ENCODE measurements around the gene MS4A18.
"Not testable (repeated sequence)": the region's sequence is repeated elsewhere in the genome, so short reads cannot be mapped to it uniquely, and the experiment has no call there.

Gene MS4A18
- total RNA-seq, result 0 to 1.4 (median 0) reads per million in 17 experiments

DNA sequence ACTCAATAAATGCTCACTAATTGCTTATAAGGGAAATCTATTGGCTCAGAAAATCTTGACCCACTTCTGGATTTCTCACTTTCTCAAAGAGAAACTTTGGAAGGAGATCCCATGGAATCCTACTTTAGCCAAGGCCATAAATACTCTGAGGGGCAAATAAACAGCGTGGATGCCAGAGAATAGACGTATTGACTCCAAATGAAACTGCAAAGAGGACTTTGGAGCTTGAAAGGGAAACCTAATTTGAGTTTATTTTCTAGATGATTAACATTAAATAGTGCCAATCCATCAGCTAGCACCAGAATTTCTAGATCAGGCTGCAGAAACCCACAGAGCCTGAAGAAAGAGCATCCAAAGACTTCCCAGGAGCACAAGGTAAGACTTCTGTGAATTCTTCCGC lies at the start of gene MS4A18:
TSS of gene MS4A18 (plus strand) at position 301 of the 400 bp plus-strand sequence.
- no peak for DNase-seq

DNA sequence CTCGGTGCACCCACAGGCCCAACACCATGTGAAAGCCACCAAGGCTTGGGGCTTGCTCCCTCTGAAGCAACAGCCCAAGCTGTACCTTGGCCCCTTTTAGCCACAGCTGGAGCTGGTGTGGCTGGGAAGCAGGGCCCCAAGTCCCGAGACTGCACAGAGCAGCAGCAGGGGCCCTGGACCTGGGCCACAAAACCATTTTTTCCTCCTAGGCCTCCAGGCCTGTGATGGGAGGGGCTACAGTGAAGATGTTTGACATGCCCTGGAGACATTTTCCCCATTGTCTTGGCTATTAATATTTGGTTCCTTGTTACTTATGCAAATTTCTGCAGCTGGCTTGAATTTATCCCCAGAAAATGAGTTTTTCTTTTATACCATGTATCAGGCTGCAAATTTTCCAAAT lies 46.3 kb upstream of the MS4A18 start:
- DNase-seq, result not testable (repeated sequence)

DNA sequence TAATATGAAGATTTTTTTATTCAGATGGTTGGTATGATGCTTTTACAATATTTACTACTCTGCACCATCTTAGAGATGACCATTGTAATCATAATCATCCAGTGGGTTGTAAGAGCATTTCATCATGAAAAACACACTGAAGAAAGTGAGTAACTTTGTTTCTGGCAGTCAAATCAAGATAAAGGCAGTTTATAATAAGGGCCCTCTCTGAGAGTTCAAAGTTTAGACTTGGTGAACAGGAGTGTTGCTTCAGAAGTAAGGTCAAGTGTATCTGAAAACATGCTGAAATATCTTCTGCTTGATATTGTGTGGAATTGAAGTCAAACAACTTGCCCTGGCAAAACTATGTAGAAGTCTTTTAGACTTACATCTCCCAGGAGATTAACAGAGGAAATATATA lies 44.6 kb upstream of the MS4A18 start:
- no peak for DNase-seq

- no peak for DNase-seq
Measured at GRCh38 chr11:60680455-60681119, 43.9 kb upstream of the MS4A18 start.

DNA sequence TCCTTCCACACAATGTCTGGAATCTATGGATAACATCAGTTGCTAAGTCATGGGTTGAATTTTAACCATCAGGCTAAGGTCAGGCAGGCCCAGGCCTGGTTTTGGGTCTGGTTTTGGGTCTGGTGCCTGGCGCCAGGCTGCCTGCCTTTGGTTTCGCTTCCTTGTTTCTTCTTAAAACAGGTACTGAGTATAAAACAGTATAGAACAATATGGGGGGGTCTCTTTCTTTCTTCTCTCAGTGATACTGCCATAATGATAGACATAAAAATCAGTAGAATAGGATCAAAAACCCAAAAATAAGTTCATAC lies 40.0 kb upstream of the MS4A18 start:
- DNase-seq, result not testable (repeated sequence)

DNA sequence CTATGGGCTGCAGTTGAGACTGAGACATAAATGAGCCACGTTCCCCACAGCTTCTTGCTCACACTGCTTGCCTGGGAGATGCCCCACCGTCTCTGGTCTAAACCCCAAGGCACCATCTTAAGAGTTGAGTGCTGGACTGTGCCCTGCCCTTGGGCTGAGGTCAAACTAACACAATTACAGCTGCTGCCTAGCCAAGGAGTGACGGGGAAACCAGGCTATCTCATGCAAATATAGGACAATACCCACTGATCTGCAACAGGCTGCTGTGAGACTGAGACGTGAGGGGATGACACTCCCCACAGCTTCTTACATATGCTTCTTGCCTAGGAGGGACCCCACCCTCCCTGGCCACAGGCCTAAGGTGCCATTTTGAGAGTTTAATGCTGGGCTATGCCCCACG lies 32.9 kb upstream of the MS4A18 start:
- DNase-seq, result no peak

GRCh38 chr11:60699284-60699691 lies 25.2 kb upstream of the MS4A18 start, which contains the start of gene MS4A8:
Gene MS4A8 (plus strand): TSS chr11:60699612. CDS start chr11:60700861, 1,249 bp downstream.
- DNase-seq, result no peak

GRCh38 chr11:60699936-60700335 lies 24.6 kb upstream of the MS4A18 start:
- no peak for DNase-seq

GRCh38 chr11:60700689-60701468 lies 23.6 kb upstream of the MS4A18 start:
- peak in 2 of 4 experiments; percentile 3 to 7 for DNase-seq

DNA sequence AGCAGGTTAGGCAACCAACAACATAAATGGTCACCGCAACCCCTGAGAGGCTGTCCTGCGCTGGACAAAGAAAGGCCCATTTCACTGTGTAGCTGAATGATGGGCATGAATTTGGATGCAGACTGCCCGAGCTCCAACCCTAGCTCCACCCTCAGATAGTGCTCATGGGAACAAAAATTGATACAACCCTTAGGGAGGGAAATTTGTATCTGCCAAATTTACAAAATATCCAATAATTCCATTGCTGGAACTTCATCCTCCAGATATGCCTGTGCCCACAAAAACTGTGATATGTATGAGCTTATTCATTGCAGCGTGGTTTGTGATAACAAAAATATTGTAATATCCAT lies 23.1 kb upstream of the MS4A18 start:
- DNase-seq, result no peak

- no peak for DNase-seq
Measured at GRCh38 chr11:60703374-60703773, 21.1 kb upstream of the MS4A18 start.

- no peak for DNase-seq
Measured at GRCh38 chr11:60705895-60706294, 18.6 kb upstream of the MS4A18 start.

DNA sequence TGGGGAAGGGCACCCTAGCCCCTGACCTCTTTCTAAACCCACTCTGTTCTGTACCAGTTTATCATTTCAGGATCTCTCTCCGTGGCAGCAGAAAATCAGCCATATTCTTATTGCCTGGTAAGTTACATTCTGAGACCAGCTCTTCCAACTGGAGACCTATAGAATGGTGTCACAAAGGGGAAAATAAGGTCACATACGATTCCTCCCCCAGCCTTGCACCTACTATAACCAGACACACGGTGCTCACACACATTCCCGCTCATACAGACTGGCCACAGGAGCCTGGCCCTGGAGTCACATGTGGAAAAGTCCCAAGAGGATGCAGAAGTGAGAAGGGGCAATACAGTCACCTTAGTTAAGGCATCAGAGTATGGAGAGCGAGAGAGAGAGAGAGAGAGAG lies 17.6 kb upstream of the MS4A18 start:
- DNase-seq, result no peak

DNA sequence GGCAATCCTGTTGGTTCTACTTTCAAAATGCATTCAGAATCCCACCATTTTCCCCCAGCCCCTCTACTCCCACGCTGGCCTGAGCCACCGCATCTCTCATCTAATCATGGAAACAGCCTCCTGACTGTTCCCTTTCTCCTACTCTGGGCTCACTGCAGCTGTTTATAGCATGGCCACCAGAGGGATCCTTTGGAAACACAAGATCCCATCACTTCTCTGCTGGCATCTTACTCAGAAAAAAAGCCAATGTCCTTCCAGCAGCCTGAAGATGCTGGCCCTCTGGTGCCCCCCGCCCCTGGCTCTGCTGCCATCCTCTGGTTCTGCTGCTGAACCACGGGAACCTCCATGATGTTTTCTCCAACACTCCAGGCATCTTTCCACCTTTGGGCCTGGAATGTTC lies 14.0 kb upstream of the MS4A18 start:
- DNase-seq, result no peak

GRCh38 chr11:60711276-60711675 lies 13.2 kb upstream of the MS4A18 start:
- DNase-seq, result no peak

DNA sequence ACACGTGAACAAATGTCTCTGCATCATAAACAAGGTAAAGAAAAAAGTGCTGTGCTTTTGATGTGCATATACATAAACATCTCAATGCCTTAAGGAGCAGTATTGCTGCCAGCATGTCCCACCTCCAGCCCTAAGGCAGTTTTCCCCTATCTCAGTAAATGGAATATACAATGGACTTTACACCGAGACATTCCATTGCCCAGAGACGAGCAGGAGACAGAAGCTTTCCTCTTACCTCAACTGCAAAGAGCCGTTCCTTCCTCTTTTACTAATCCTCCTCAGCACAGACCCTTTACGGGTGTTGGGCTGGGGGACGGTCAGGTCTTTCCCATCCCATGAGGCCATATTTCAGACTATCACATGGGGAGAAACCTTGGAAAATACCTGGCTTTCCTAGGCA lies 11.1 kb upstream of the MS4A18 start:
- not testable (repeated sequence) for DNase-seq

- no peak for DNase-seq
Measured at GRCh38 chr11:60717956-60718355, 6.6 kb upstream of the MS4A18 start.

DNA sequence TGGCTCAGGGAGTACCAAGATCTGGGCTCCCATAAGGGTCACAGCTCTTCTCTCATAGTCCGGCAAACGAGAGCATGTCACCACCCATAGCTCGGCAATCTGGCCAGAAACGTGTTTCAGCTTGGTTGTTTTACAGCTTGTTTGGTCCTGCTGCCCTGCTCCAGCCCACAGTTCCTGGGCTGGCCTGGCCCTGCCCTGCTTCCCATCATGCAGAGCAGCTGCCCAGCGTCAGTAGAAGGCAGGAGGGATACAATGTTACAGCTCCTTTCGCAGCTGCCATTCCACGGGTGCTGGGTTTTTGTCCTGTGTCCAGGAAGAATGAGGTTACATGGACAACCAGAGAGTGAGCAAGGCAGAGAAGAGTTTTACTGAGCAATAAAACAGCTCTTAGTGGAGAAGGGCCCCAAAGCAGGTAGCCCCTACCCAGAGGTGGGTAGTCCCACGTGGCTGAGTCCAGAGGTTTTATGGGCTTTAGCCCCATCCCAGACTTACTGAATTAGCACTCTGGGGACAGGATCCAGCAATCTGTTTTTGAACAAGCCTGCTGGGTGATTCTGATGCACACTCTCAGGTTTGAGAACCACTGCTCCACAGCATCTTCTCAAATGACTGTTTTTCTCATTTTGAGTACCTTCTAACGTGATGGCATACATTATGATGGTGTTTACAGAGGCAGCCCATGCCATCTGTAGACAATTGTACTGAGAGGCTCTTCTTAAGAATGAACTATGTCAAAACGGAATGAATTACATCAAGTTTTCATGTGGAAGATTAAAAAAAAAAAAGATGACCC lies 5.8 kb upstream of the MS4A18 start:
- DNase-seq, result no peak

GRCh38 chr11:60719391-60719790 lies 5.1 kb upstream of the MS4A18 start:
- DNase-seq, result no peak

GRCh38 chr11:60720460-60720859 lies 4.1 kb upstream of the MS4A18 start:
- no peak for DNase-seq

GRCh38 chr11:60725592-60725991 lies 1.1 kb downstream of the MS4A18 start:
- DNase-seq, result no peak

GRCh38 chr11:60731586-60731985 lies 7.1 kb downstream of the MS4A18 start:
- DNase-seq, result no peak

DNA sequence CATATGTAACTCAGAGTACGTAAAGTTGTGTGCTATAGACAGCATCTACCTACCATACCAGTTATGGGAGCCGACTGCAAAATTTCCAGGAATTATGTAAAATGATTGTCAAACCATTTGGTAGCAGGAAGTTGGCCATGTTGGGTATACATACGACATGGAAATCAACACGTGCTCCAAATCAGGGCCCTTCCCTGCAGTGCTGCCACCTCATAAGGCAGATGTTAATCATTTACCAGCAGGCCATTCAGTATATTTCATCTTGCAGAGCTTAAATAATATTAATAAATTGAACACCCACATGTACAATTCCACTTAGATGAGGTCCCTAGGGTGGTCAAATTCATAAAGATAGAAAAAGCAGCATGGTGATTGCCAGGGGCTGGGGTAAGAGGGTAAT lies 9.8 kb downstream of the MS4A18 start:
- DNase-seq, result no peak

DNA sequence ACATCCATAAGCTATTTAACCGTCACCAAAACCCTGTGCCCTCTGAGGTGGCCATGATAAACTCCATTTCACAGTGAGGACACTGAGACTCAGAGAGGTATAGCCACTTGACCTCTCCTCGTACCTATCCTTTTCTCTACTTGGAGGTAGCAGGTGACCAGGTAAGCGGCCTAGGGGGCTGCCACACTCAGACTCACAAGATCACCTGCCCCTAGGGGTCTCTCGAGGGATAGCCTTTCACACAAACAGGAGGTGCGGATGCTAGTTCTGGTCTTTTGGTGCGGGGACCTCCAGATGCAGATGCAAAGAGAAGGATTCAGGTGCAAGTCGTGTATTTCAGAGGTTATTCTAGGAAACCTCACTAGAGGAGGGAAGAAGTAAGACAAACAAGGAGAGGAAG lies 14.6 kb downstream of the MS4A18 start:
- DNase-seq, result no peak

Data from suppressor macrophage (primary cell).